MCF 10A (cell line): ENCODE data around the gene GTPBP1. TPM values are rescaled to one million over a fixed set of nuclear protein-coding genes. Genes with fewer than 3 reads are reported as not detected.

Source experiments
- BruUV-seq: library from RNA; stranded (reverse); fragments of 400-500 nt; replicated peaks from 2 replicates; lab custom pipeline; 2021; lab: Mats Ljungman, UMichigan
- CTCF ChIA-PET: fragments of 300-600 bp; sonication (Branson Sonifier 250); formaldehyde crosslinking; extraction: SDS; loops from one replicate; lab custom pipeline; 2021; ENCODE audit warnings: antibody characterized with exemption, inconsistent platforms; lab: Yijun Ruan, JAX
- POLR2A ChIA-PET: fragments of 300-600, 350-650 bp; sonication (Branson Sonifier 250); formaldehyde crosslinking; extraction: SDS; loops from one replicate; lab custom pipeline; 2020; ENCODE audit warnings: antibody characterized with exemption, inconsistent platforms; lab: Yijun Ruan, JAX
- DNase-seq: peaks from one replicate; pipeline ENCODE4 v3.0.0-alpha.2; 2018; ENCODE audit not compliant: unreplicated experiment
- H3K27ac Mint-ChIP-seq: one replicate; pipeline ENCODE4 v1.8.0; 2022; ENCODE audit warnings: mild to moderate bottlenecking, low read depth, mixed read lengths; ENCODE audit not compliant: unreplicated experiment
- H3K27me3 Mint-ChIP-seq: one replicate; pipeline ENCODE4 v1.8.0; 2022; ENCODE audit warnings: mixed read lengths; ENCODE audit not compliant: insufficient read depth, unreplicated experiment
- H3K36me3 Mint-ChIP-seq: one replicate; pipeline ENCODE4 v1.8.0; 2022; ENCODE audit warnings: mild to moderate bottlenecking, moderate library complexity, mixed read lengths; ENCODE audit not compliant: insufficient read depth, unreplicated experiment
- H3K4me1 Mint-ChIP-seq: one replicate; pipeline ENCODE4 v1.8.0; 2022; ENCODE audit warnings: mixed read lengths; ENCODE audit not compliant: insufficient read depth, unreplicated experiment
- H3K4me3 Mint-ChIP-seq: one replicate; pipeline ENCODE4 v1.8.0; 2022; ENCODE audit warnings: mild to moderate bottlenecking, moderate library complexity, mixed read lengths; ENCODE audit not compliant: unreplicated experiment
- H3K9me3 Mint-ChIP-seq: one replicate; pipeline ENCODE4 v1.8.0; 2022; ENCODE audit warnings: mixed read lengths; ENCODE audit not compliant: unreplicated experiment
- CTCF ChIP-seq: fragments of 200-600 bp; IDR thresholded peaks from one replicate; pipeline ENCODE4 v1.8.0; 2022; ENCODE audit warnings: antibody characterized with exemption, mild to moderate bottlenecking; ENCODE audit not compliant: unreplicated experiment
- intact Hi-C: fragments of 100-400 bp; cut with micrococcal nuclease; formaldehyde crosslinking; loops from 2 replicates; pipeline ENCODE4 v1.14.1; 2022
- total RNA-seq: library from RNA; stranded (reverse); gene quantifications from 2 replicates; pipeline ENCODE4 v1.2.3, GENCODE V29; 2022

The GTPBP1 gene
- total RNA-seq, 1 experiment from 2014 or later, result 62.5 TPM

DNA sequence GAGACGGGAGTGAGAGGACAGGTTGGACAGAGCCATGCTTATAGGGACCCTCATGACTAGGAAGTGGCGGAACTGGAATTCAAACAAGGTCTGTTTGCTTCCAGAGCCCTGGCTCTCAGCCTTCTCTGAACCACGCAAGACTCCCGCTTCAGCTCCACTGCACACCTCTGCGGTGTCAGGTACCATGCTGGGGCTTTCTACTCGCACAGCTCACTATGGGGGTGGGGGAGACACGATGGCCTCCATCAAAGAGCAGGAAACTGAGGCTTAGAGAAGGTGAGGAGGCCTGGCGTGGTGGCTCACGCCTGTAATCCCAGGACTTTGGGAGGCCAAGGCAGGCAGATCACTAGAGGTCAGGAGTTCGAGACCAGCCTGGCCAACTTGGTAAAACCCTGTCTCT is 35.8 kb downstream of the GTPBP1 start:
- BruUV-seq, result no TSS peak
- Mint-ChIP-seq H3K4me3 (no peak overlapping the region), H3K9me3 (no peaks in the 10 kb centered on the region), H3K4me1 (peaks cover 4% of the 10 kb centered on the region), H3K27me3 (no peaks in the 10 kb centered on the region), H3K27ac (no peak overlapping the region), H3K36me3 (peaks cover 81% of the 10 kb centered on the region)
- intact Hi-C loops, result no loop called here
- TF ChIP-seq CTCF, result no peak
- DNase-seq, result no peak
- CTCF ChIA-PET, result interaction anchor here (0.6 to 1.1 kb wide), 2 partner anchors 27 to 61 kb away, joined by 3 to 4 read pairs; no protein-coding TSS in a partner anchor
- POLR2A ChIA-PET, result interaction anchor here (0.6 to 2.9 kb wide), 3 partner anchors 13 to 689 kb away, joined by 3 to 9 read pairs (median 3); partner anchors contain the start of gene CBX7

GRCh38 chr22:38742176-38742942 is 36.6 kb downstream of the GTPBP1 start:
- DNase-seq, result no peak
- BruUV-seq, result no TSS peak
- no peak for TF ChIP-seq CTCF
- ChIA-PET CTCF (interaction anchor here (1.1 to 1.3 kb wide), 2 partner anchors 9 to 27 kb away, joined by 3 to 4 read pairs; no protein-coding TSS in a partner anchor), POLR2A (interaction anchor here (1.2 to 2.9 kb wide), 3 partner anchors 12 to 35 kb away, joined by 3 to 9 read pairs (median 3); no protein-coding TSS in a partner anchor)
- intact Hi-C loops, result no loop called here
- Mint-ChIP-seq H3K4me3 (no peak overlapping the region), H3K27ac (no peak overlapping the region), H3K9me3 (no peaks in the 10 kb centered on the region), H3K36me3 (peaks cover 83% of the 10 kb centered on the region), H3K4me1 (peaks cover 2% of the 10 kb centered on the region), H3K27me3 (no peaks in the 10 kb centered on the region)

DNA sequence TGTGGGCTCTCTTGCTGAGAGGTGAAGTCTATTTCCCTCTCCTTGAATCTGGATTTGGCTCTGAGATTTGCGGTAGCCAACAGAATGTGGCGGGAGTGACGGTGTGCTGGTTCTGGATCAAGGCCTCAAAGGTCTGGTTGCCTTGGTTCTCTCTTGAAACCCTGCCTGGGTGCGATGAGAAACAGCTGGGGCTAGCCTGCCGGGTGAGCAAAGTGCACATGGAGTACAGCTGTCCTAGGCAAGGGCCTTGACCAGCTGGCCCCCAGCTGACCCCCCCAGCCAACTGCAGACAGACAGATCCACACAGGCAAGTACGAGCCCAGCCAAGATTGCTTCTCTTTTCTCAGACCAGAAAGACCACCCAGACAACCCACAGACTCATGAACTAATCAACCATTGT is 39.2 kb downstream of the GTPBP1 start:
- BruUV-seq, result no TSS peak
- H3K4me1 Mint-ChIP-seq, result no peaks in the 10 kb centered on the region
- intact Hi-C loops, result no loop called here
- TF ChIP-seq CTCF, result no peak
- H3K36me3 Mint-ChIP-seq, result peaks cover 88% of the 10 kb centered on the region
- CTCF ChIA-PET, result interaction anchor here (1.2 to 1.6 kb wide), 2 partner anchors 10 to 13 kb away, joined by 5 to 7 read pairs; no protein-coding TSS in a partner anchor
- H3K27ac Mint-ChIP-seq, result no peak overlapping the region
- H3K27me3 Mint-ChIP-seq, result no peaks in the 10 kb centered on the region
- no peaks in the 10 kb centered on the region for H3K9me3 Mint-ChIP-seq
- no peak overlapping the region for H3K4me3 Mint-ChIP-seq
- POLR2A ChIA-PET, result interaction anchor here (1.1 kb wide), 1 partner anchor 37 kb away, joined by 3 read pairs; no protein-coding TSS in a partner anchor
- DNase-seq, result no peak
